IMR-90 (cell line): ENCODE results near the gene FAM234B. TPM values are rescaled to one million over a fixed set of nuclear protein-coding genes. Genes with fewer than 3 reads are reported as not detected.

Experiments used
- ATAC-seq: fragments of 200-7000 bp; cut with Tn5 transposase; 2 replicates; pipeline ENCODE4 v1.9.1; 2020; ENCODE audit warnings: low read depth, mild to moderate bottlenecking, moderate library complexity
- BruUV-seq: library from RNA; stranded (reverse); fragments of 400-500 nt; replicated peaks from 2 replicates; lab custom pipeline; 2021; lab: Mats Ljungman, UMichigan
- CTCF ChIA-PET: fragments of 300-600 bp; formaldehyde crosslinking; extraction: SDS; loops from one replicate; lab custom pipeline; 2021; ENCODE audit warnings: antibody characterized with exemption; lab: Yijun Ruan, JAX
- POLR2A ChIA-PET: fragments of 300-600 bp; sonication (Branson Sonifier 250); formaldehyde crosslinking; loops from one replicate; lab custom pipeline; 2022; ENCODE audit warnings: antibody characterized with exemption; ENCODE audit not compliant: unreplicated experiment; lab: Charles Lee
- DNase-seq: peaks from one replicate; pipeline ENCODE4 v3.0.0; 2013
- H2AFZ ChIP-seq: replicated peaks from 2 replicates; pipeline ENCODE3; 2013; ENCODE audit warnings: low read length, mild to moderate bottlenecking; ENCODE audit not compliant: poor library complexity
- H2AK5ac ChIP-seq: 2 replicates; pipeline ENCODE4 v1.6.1; 2013; ENCODE audit warnings: low read depth, low read length, inconsistent platforms
- H2AK9ac ChIP-seq: replicated peaks from 2 replicates; pipeline ENCODE3; 2013; ENCODE audit warnings: mild to moderate bottlenecking, low read depth, low read length, moderate library complexity; ENCODE audit not compliant: poor library complexity
- H2BK120ac ChIP-seq: 2 replicates; pipeline ENCODE4 v1.6.1; 2013; ENCODE audit warnings: low read depth, low read length, inconsistent platforms
- H2BK15ac ChIP-seq: 3 replicates; pipeline ENCODE4 v1.6.1; 2013; ENCODE audit warnings: low read depth, low read length, inconsistent platforms
- H2BK20ac ChIP-seq: 2 replicates; pipeline ENCODE4 v1.6.1; 2013; ENCODE audit warnings: low read depth, mild to moderate bottlenecking, inconsistent platforms, low read length, moderate library complexity
- H2BK5ac ChIP-seq: 2 replicates; pipeline ENCODE4 v1.6.1; 2013; ENCODE audit warnings: mild to moderate bottlenecking, low read depth, low read length, inconsistent platforms; ENCODE audit not compliant: poor library complexity, severe bottlenecking
- H3K14ac ChIP-seq: replicated peaks from 2 replicates; pipeline ENCODE4 v1.6.1; 2013; ENCODE audit warnings: low read depth, low read length, inconsistent platforms
- H3K18ac ChIP-seq: 2 replicates; pipeline ENCODE4 v1.6.1; 2013; ENCODE audit warnings: low read depth, low read length, control low read depth
- H3K23ac ChIP-seq: 2 replicates; pipeline ENCODE4 v1.6.1; 2013; ENCODE audit warnings: low read depth, low read length, inconsistent platforms
- H3K27ac ChIP-seq: 2 replicates; pipeline ENCODE4 v1.5.1; 2013; ENCODE audit warnings: mild to moderate bottlenecking, control low read depth, low read length; ENCODE audit not compliant: insufficient read depth
- H3K27me3 ChIP-seq: 2 replicates; pipeline ENCODE4 v1.6.1; 2013; ENCODE audit warnings: low read length; ENCODE audit not compliant: control insufficient read depth, insufficient read depth
- H3K36me3 ChIP-seq: 2 replicates; pipeline ENCODE4 v1.6.1; 2013; ENCODE audit warnings: low read length, mixed read lengths; ENCODE audit not compliant: control insufficient read depth, insufficient read depth
- H3K4ac ChIP-seq: 2 replicates; pipeline ENCODE4 v1.6.1; 2013; ENCODE audit warnings: low read depth, low read length, inconsistent platforms
- H3K4me1 ChIP-seq: 2 replicates; pipeline ENCODE4 v1.6.1; 2013; ENCODE audit warnings: low read length, mixed read lengths; ENCODE audit not compliant: control insufficient read depth, insufficient read depth
- H3K4me2 ChIP-seq: 2 replicates; pipeline ENCODE4 v1.6.1; 2013; ENCODE audit warnings: low read depth, mild to moderate bottlenecking, control low read depth, low read length, moderate library complexity
- H3K4me3 ChIP-seq: 2 replicates; pipeline ENCODE4 v1.5.1; 2013; ENCODE audit warnings: low read depth, mild to moderate bottlenecking, control low read depth, low read length, moderate library complexity; ENCODE audit not compliant: insufficient read depth
- H3K56ac ChIP-seq: 2 replicates; pipeline ENCODE4 v1.6.1; 2013; ENCODE audit warnings: low read length, inconsistent platforms; ENCODE audit not compliant: insufficient read depth; ENCODE audit errors: extremely low read depth
- H3K79me1 ChIP-seq, 2 experiments: 2 replicates each; pipeline ENCODE4 v1.6.1; 2013; ENCODE audit warnings: low read length in 2 of 2, inconsistent platforms in 1 of 2, low read depth in 1 of 2
- H3K9ac ChIP-seq: 2 replicates; pipeline ENCODE4 v1.6.1; 2013; ENCODE audit warnings: low read depth, low read length, control low read depth
- H3K9me1 ChIP-seq: 2 replicates; pipeline ENCODE4 v1.6.1; 2013; ENCODE audit warnings: low read length, inconsistent platforms; ENCODE audit not compliant: insufficient read depth
- H3K9me3 ChIP-seq: 2 replicates; pipeline ENCODE4 v1.6.1; 2013; ENCODE audit warnings: low read length; ENCODE audit not compliant: control insufficient read depth, insufficient read depth
- H4K20me1 ChIP-seq: 2 replicates; pipeline ENCODE4 v1.6.1; 2013; ENCODE audit warnings: low read length, inconsistent platforms; ENCODE audit not compliant: insufficient read depth
- H4K5ac ChIP-seq: 2 replicates; pipeline ENCODE4 v1.6.1; 2013; ENCODE audit warnings: mild to moderate bottlenecking, low read depth, low read length, control low read depth
- H4K8ac ChIP-seq, 2 experiments: 2 replicates each; pipeline ENCODE4 v1.6.1; 2013; ENCODE audit warnings: low read depth in 2 of 2, low read length in 2 of 2, control low read depth in 1 of 2, inconsistent platforms in 1 of 2
- H4K91ac ChIP-seq: 2 replicates; pipeline ENCODE4 v1.6.1; 2013; ENCODE audit warnings: low read depth, low read length, inconsistent platforms; ENCODE audit not compliant: insufficient read depth
- MAFK ChIP-seq: IDR thresholded peaks from 2 replicates; pipeline ENCODE4 v1.6.1; 2012; ENCODE audit warnings: low read depth, low read length, improper control_type of control experiment
- MAZ ChIP-seq: IDR thresholded peaks from 2 replicates; pipeline ENCODE4 v1.6.1; 2012; ENCODE audit warnings: low read depth, mild to moderate bottlenecking, low read length, improper control_type of control experiment, moderate library complexity, borderline replicate concordance
- NFE2L2 ChIP-seq: fragments of 150-350 bp; IDR thresholded peaks from 2 replicates; pipeline ENCODE4 v1.6.1; 2016; ENCODE audit warnings: low read depth, mild to moderate bottlenecking, low read length
- POLR2A ChIP-seq: IDR thresholded peaks from 2 replicates; pipeline ENCODE4 v1.6.1; 2012; ENCODE audit warnings: mild to moderate bottlenecking, low read depth, low read length
- RFX5 ChIP-seq: IDR thresholded peaks from 2 replicates; pipeline ENCODE4 v1.8.0; 2012; ENCODE audit warnings: low read depth, mild to moderate bottlenecking, low read length, moderate library complexity
- SMC3 ChIP-seq: fragments of 150-350 bp; IDR thresholded peaks from 2 replicates; pipeline ENCODE4 v1.6.1; 2016; ENCODE audit warnings: low read depth, mild to moderate bottlenecking, antibody characterized with exemption, low read length, moderate library complexity
- USF2 ChIP-seq: fragments of 150-350 bp; IDR thresholded peaks from 2 replicates; pipeline ENCODE4 v1.6.1; 2017; ENCODE audit warnings: mild to moderate bottlenecking, antibody characterized with exemption, low read length, low read depth
- WGBS, 2 experiments: methylation state at CpG; one replicate each; pipeline versions ENCODE4 v1.1.5 to v1.1.7; 2013; ENCODE audit warnings: missing lambda C conversion rate in 2 of 2; ENCODE audit not compliant: insufficient read length in 1 of 2; ENCODE audit errors: extremely low coverage in 2 of 2; 5-methylcytosine and 5-hydroxymethylcytosine counted together
- dilution Hi-C: fragments of 300-500 bp; cut with HindIII; formaldehyde crosslinking; loops from one replicate; pipeline ENCODE4 v1.14.3; 2018; ENCODE audit warnings: low sequenced_read_pairs; ENCODE audit not compliant: unreplicated experiment
- in situ Hi-C: fragments of 300-500 bp; cut with MboI; formaldehyde crosslinking; loops from 3 replicates; pipeline ENCODE4 v1.14.3; 2019; ENCODE audit warnings: low sequenced_read_pairs, inconsistent platforms, mixed read lengths
- intact Hi-C: fragments of 100-400 bp; cut with micrococcal nuclease; formaldehyde crosslinking; loops from 2 replicates; pipeline ENCODE4 v1.10.0; 2022
- polyA plus RNA-seq, 3 experiments: library from polyadenylated mRNA; depleted of rRNA; stranded (reverse); fragments of >200 nt; gene quantifications; 2 replicates each; pipeline ENCODE4 v1.2.3, GENCODE V29; 2012; ENCODE audit warnings: low replicate concordance in 1 of 3
- total RNA-seq: library from RNA; depleted of rRNA; stranded (reverse); fragments of >200 nt; gene quantifications from 2 replicates; pipeline ENCODE4 v1.2.3, GENCODE V29; 2012

FAM234B gene
- total and polyA plus RNA-seq, 2 of the 4 experiments (the other 2 are of a cell fraction) = 3.6 to 8.6 TPM

GRCh38 chr12:13030541-13031291 lies 13.5 kb upstream of the FAM234B start:
- peaks cover 8% of the 10 kb centered on the region for H3K4me1 ChIP-seq
- H2BK20ac ChIP-seq = no peak overlapping the region
- dilution Hi-C loops = no loop called here
- H3K9ac ChIP-seq = no peak overlapping the region
- H4K5ac ChIP-seq = no peak overlapping the region
- H2BK120ac ChIP-seq = no peak overlapping the region
- no peak overlapping the region for H3K23ac ChIP-seq
- H3K18ac ChIP-seq = no peak overlapping the region
- no peak for ATAC-seq
- no peak overlapping the region for H3K4ac ChIP-seq
- no TSS peak for BruUV-seq
- peaks cover 2% of the 10 kb centered on the region for H3K27me3 ChIP-seq
- H3K9me1 ChIP-seq = no peaks in the 10 kb centered on the region
- H3K79me1 ChIP-seq = no peaks in the 10 kb centered on the region
- TF ChIP-seq RFX5 = no peak
- no peak for TF ChIP-seq MAFK
- no peak for TF ChIP-seq MAZ
- TF ChIP-seq SMC3 = no peak
- TF ChIP-seq USF2 = no peak
- no peak for TF ChIP-seq POLR2A
- no peak for TF ChIP-seq NFE2L2
- H2BK15ac ChIP-seq = no peak overlapping the region
- H3K36me3 ChIP-seq = no peaks in the 10 kb centered on the region
- H2AFZ ChIP-seq = no peak overlapping the region
- ChIA-PET CTCF (interaction anchor here (0.6 kb wide), 1 partner anchor 679 kb away, joined by 3 read pairs; no protein-coding TSS in a partner anchor), POLR2A (no interaction called here)
- in situ Hi-C loops = loop anchor here (25.0 kb wide), 1 partner anchor 507 kb away; no protein-coding TSS in a partner anchor
- H3K14ac ChIP-seq = no peak overlapping the region
- intact Hi-C loops = no loop called here
- H4K8ac ChIP-seq = no peak overlapping the region
- no peaks in the 10 kb centered on the region for H3K9me3 ChIP-seq
- no peak overlapping the region for H3K4me3 ChIP-seq
- no peak overlapping the region for H4K91ac ChIP-seq
- H3K56ac ChIP-seq = no peak overlapping the region
- no peak overlapping the region for H3K27ac ChIP-seq
- no peak overlapping the region for H2BK5ac ChIP-seq
- WGBS, 2 experiments = 92% methylated on average over 2 of the region's 9 CpGs; no CpG with 5 or more reads in 1 of the 2 experiments
- no peak for DNase-seq
- H2AK5ac ChIP-seq = no peak overlapping the region
- no peak overlapping the region for H2AK9ac ChIP-seq
- H3K4me2 ChIP-seq = no peak overlapping the region
- H4K20me1 ChIP-seq = no peaks in the 10 kb centered on the region
